Stimulated activated CD4-positive, alpha-beta T cell treated with anti-CD3 and anti-CD28 coated beads, Interleukin-1b, Interleukin-23, amount 100 ng/mL, for 1 hour (primary cell): ENCODE measurements around the gene CTAGE8.
"Not testable (repeated sequence)": the region's sequence is repeated elsewhere in the genome, so short reads cannot be mapped to it uniquely, and the experiment has no call there.

Experiments
- DNase-seq, 2 donors: peaks; one replicate each; pipeline ENCODE4 v3.0.0-alpha.2; 2020; ENCODE audit warnings: low read depth in 2 of 2

CTAGE8 gene

DNA sequence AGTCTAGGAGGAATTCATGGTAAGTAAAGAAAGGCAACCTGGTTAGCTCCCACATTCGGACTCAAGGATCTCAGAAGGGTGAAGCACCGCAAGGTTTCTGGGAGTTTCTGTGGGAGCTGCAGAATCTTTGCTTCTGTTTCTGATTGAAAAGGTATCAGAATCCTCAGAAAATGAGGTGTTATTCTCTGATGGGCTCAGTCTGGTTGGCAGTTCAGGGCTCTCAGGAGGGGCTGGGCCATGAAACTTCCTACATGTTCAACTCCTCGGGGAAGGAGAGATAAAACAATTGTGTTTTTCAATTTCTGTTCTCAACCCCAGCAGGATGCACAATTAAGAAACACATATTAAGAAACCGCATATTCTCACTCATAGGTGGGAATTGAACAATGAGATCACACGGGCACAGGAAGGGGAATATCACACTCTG lies 13.6 kb downstream of the CTAGE8 start:
- DNase-seq: no peak

DNA sequence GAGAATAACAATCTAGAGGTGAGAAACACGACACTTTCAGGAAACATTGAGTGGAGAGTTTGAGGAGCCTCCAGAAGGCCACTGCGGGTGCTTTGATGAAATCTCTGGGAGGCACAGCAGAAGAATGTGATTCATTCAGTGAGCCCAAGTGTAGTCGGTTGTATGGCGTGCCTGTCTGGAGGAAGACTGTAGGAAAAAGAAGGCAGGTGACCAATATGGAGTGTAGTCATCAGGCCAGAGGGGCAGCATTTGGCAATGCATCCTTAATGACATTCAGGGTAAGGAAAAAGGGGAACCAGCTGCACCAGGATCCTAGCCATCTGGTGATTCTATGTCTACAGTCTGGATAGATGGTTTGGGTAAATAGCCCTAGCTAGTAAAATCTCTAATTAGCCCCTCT lies 16.8 kb downstream of the CTAGE8 start:
- DNase-seq: not testable (repeated sequence)

DNA sequence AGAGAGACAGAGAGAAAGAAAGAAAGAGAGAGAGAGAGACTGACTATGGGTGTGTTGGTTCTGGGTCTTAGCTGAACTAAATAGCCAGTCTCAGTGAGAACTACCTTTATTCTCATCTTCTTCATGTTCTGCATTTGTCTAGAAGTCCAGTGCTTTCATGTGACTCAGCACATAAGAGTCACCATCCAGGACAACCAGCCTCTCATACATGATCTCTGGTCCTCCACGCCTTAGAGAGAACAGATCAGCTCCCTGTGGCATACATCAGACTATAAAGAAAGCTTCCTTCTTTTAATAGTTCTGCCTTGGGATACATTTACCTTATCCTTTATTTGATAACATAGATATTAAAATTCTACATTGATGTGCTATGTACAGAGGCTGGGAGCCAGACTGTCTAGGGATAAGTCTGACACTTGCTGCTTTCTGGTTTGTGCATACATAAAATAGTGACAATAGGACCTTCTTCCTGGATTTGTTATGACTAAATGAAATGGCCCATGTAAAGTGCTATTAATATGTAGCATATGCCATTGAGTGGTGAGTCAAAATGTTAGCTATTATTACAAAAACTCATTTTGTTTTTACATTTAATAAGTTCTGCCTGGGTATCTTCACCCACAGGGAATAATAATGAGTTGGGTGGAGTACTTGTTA lies 21.3 kb downstream of the CTAGE8 start:
- DNase-seq: not testable (repeated sequence)

DNA sequence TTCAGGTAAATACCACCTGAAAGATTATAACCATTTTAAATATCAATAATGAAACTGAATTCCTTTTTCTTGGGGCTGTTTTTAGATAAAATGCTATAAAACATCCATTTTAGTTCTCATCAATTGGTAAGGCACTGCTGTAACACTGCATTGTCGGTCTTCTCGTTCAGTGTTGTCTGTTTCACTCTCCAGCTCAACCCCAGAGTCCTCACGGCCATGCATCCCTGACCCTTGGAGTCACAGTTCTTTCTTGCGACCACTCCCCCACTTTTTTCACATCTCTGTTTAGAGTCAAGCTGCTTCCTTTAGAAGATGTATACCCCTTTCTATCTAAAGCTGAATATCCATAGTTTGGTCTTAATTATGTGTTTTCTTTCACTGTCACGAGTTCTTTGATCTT lies 22.1 kb downstream of the CTAGE8 start:
- not testable (repeated sequence) for DNase-seq

DNA sequence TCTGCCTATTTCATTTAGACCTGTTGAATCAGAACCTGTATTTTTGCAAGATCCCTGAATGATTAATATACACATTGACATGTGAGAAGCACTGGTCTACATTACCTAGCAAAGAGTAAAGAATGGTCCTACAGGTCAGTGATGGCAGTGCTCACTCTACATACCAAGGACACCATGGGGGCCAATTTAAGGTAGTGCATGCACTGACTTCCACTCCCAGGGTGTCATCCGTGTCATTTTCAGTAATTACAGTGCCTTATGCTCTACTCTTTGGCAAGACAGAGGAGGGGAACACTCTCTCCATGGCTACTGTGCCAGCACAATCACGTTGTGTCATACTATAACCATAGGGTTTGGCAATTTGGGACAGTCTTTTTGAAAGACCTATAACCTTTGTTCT lies 23.7 kb downstream of the CTAGE8 start:
- DNase-seq: not testable (repeated sequence)

DNA sequence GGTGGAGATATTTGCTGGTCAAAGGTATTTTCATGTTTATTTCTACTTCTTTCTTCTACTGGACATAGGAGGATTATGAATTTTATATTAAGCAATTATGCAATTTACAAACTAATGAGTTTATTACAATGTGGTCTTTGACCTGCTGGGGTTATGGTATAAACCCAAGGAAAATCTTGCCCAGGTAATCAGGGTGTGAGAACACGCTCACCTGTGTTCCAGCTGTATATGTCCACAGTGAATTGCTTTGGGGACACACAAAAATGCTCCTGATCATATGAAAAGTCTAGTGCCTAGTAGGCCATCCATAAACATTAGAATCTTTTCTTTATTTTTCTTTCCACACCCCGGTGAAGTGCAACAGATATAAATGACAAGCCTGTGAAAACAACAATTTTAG lies 29.7 kb downstream of the CTAGE8 start, which contains the start of gene OR2A42:
TSS of gene OR2A42 (minus strand) at position 241 of the 400 bp plus-strand sequence. CDS start 6,762 bp downstream, outside the sequence.
- not testable (repeated sequence) for DNase-seq

DNA sequence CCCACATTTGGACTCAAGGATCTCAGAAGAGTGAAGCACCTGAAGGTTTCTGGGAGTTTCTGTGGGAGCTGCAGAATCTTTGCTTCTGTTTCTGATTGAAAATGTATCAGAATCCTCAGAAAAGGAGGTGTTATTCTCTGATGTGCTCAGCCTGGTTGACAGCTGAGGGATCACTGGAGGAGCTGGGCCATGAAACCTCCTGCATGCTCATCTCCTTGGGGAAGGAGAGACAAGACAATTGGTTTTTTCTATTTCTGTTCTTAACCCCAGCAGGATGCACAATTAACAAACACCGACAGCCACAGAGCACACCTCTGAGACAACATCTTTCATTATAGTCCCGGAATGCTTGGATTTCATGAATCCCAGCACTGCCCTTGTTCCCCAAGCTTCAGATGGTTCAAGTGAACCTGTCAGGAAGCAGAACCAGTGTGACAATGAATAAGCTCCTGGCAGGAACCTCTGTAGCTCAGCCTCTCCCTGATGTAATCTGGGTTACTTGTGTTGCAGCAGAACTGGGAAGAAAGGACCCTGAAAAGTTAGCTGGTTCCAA lies 30.5 kb downstream of the CTAGE8 start:
- DNase-seq: not testable (repeated sequence)

DNA sequence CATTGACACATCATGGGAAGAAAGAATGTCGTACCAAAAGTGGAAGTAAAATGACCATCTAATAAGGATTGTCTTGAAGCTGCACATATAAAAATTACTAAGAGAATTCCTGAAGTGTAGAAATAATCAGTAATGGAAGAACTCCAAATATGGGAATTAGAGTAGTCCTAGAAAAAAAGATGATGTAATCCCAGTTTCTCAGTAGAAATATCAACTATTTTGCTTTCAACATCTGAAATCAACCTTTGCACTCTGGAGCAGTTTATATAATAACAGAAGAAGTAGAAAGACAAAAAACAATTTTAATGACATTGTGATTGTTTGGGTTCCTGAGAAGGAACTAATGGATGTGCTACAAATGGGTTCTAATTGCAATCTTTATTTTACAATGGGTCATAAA lies 36.0 kb downstream of the CTAGE8 start:
- not testable (repeated sequence) for DNase-seq

DNA sequence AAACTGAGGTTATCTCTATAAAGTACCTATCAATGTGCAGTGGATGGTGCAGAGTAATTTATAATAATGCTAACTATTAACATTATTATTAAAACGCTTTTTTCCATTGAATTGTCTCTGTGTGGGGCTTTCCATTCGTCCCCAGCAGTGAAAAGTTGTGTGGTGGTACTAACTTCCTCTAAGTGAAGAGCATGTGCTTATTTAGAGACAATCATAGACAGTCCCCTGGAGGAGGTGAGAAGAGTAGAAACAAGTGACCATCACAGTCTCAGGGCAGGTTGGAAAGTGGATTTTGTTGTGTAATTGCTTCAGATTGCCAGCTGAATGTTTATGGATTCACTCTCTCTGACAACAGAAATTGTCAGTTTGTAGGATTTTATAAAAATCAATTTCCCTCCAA lies 38.1 kb downstream of the CTAGE8 start:
- DNase-seq: not testable (repeated sequence)

DNA sequence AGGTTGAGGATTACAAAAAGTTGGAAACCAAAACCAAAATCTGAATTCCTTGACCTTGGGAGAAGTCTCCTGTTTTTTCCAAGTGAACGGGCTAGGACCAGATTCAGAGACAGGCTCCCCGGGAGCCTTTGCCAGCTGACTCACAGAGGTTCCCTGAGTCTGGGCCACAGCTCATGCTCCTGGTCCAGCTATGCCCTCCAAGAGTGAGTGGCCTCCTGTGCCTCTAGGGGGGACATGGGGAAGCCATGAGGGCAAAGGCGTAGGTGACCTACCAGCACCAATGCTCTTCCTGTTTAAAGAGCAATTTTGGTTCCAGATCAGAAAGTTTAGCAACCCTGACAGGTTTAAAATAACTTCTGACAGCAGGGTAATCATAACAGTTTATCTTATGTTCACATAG lies 40.3 kb downstream of the CTAGE8 start:
- not testable (repeated sequence) for DNase-seq

DNA sequence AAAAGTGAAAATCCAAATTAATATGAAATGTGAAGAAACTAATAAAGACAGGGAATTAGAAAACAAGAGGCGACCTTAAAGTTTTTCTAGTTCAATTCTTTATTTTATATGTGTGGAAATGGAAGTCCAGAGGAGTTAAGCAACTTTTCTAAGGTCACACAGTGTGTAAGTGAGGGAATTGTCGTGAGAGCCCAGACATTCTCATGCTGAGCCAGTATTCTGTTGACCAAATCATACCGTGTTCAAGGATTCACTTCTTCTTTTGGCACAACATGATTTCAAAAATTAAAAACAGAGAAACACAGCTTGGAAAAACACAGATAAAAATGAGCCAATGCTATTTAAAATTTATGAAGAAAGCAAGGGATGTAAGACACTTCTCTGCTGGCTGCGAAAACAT lies 42.2 kb downstream of the CTAGE8 start:
- not testable (repeated sequence) for DNase-seq

DNA sequence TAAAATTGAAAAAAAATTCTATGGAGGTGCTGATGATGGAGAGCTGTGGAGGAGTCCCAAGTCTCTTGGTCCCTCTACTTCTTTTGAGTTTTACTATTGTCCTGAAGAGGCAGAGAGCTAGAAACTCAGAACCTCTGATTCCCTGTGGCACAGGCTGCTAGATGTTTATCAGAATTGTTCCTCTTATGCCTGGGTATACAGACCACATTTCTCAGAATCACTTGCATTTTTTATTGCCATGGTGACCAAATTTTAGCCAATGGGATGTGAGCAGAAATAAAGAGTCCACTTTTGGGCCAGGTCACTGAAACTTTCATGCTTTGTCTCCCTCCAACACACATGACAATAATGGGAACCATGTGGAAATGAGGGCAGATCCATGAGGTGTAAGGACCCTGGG lies 45.4 kb downstream of the CTAGE8 start:
- DNase-seq: not testable (repeated sequence)

DNA sequence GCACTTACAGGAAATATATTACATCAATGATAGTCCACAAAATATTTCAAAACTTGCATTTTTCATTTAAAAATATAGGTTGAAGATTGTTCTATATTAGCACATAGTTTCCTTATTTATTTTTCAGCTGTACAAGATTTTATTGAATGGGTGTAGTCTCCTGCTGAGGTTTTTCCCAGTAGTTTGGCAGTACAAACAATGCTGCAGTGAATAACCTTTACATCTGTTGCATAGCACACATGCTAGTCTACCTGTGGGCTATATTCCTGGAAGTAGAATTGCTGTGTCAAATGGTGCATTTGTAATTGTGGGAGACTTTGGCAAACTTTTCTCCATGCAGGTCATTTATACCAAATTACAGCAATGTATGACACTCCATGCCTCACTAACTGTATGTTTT lies 48.6 kb downstream of the CTAGE8 start:
- DNase-seq: not testable (repeated sequence)

DNA sequence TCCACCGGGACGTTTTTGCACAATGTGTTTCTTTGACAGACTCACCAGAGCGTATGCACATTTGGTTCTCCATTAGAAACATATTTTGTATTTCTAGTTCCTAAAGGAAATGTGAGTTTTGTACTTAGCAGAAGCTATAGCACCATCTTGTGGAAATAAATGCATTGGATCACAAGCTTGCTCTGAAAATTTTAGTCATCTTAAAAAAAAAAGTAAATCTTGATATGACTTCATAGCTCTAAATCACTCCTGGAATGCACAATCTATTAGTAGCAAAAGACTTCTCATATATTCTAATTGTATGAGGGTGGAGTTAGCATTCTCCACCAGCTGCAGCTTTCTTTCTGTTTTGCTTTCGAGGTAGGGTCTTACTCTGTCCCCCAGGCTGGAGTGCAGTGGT lies 49.9 kb downstream of the CTAGE8 start:
- DNase-seq: not testable (repeated sequence)

DNA sequence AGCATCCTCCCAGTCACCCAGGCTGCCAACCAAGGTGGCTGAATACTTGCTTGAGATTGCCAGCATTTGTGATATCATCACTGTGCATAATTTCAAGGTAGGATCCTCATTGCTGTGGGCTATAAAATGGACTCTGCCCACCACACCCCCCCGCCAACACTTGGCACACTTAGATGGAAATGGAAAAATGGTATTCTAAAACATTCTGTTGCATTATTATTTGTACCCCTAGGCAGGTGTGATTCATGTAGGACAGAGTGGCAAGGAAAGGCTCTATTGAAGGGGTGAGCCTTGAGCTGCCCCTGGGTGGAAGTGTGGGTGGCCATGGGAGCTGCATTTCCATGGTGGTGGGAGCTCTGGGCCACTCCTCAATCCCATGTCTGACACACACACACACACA lies 50.5 kb downstream of the CTAGE8 start:
- not testable (repeated sequence) for DNase-seq

DNA sequence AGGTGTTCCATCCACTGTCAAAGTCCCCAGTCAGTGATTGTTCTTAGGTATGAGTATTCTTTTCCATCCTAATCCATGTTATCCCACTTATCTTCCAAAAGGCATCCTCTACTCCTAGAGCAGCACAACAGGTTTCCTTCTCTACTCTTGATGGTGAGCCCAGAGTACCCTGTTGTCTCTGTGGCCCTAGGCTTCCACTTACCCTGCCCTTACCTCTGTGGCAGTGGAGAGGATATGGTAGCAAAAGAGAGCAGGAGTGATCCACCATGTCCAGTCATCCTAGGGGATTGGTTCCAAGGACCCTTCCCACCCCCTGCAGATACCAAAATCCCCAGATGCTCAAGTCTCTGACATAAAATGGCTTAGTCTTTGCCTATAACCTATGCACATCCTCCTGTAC lies 51.9 kb downstream of the CTAGE8 start:
- not testable (repeated sequence) for DNase-seq
